H1 (cell line): ENCODE results near the gene CYB561. TPM values are rescaled to one million over a fixed set of nuclear protein-coding genes. Genes with fewer than 3 reads are reported as not detected.
A peak's percentile ranks its signal among the peaks of the same experiment; 100 is the strongest.

Experiments used
- CTCF ChIA-PET: fragments of 300-600 bp; sonication (Branson Sonifier 250); formaldehyde crosslinking; loops from one replicate; lab custom pipeline; 2021; ENCODE audit not compliant: partially characterized antibody; lab: Charles Lee
- POLR2A ChIA-PET: fragments of 300-600 bp; sonication (Branson Sonifier 250); formaldehyde crosslinking; loops from one replicate; lab custom pipeline; 2021; ENCODE audit warnings: inconsistent platforms; ENCODE audit not compliant: partially characterized antibody; lab: Charles Lee
- DNase-seq, 2 experiments: peaks; one replicate each; pipeline versions ENCODE4 v3.0.0 to v3.0.0-alpha.2; 2010 to 2022; ENCODE audit warnings: low spot score in 2 of 2, low read depth in 1 of 2, mixed read lengths in 1 of 2
- FAIRE-seq: peaks from 2 replicates; lab custom pipeline; 2011; peaks lifted over from hg19 to GRCh38; lab: Jason Lieb, UNC
- H2AFZ ChIP-seq: 2 replicates; pipeline ENCODE4 v1.8.1; 2012; ENCODE audit warnings: low read length, inconsistent platforms
- H2AK5ac ChIP-seq: 2 replicates; pipeline ENCODE4 v1.6.1; 2013; ENCODE audit warnings: low read depth, low read length
- H2BK120ac ChIP-seq: replicated peaks from 2 replicates; pipeline ENCODE3; 2013; ENCODE audit warnings: low read depth, low read length, inconsistent platforms
- H2BK12ac ChIP-seq: 2 replicates; pipeline ENCODE4 v1.6.1; 2013; ENCODE audit warnings: low read depth, low read length
- H2BK15ac ChIP-seq: 2 replicates; pipeline ENCODE4 v1.6.1; 2013; ENCODE audit warnings: low read length
- H2BK20ac ChIP-seq: 2 replicates; pipeline ENCODE4 v1.6.1; 2013; ENCODE audit warnings: low read length
- H2BK5ac ChIP-seq: 2 replicates; pipeline ENCODE4 v1.6.1; 2013; ENCODE audit warnings: low read depth, low read length
- H3K14ac ChIP-seq: 2 replicates; pipeline ENCODE4 v1.6.1; 2013; ENCODE audit warnings: inconsistent platforms; ENCODE audit not compliant: insufficient read length
- H3K18ac ChIP-seq: 2 replicates; pipeline ENCODE4 v1.6.1; 2013; ENCODE audit warnings: low read length; ENCODE audit errors: extremely low read depth
- H3K23ac ChIP-seq: 2 replicates; pipeline ENCODE4 v1.6.1; 2013; ENCODE audit warnings: inconsistent platforms; ENCODE audit not compliant: insufficient read length
- H3K23me2 ChIP-seq: 2 replicates; pipeline ENCODE4 v1.6.1; 2013; ENCODE audit warnings: low read depth, low read length
- H3K27ac ChIP-seq: 2 replicates; pipeline ENCODE4 v1.6.1; 2011; ENCODE audit warnings: low read depth, low read length, inconsistent platforms
- H3K27me3 ChIP-seq, 4 experiments: replicated peaks in 1 of 4; 1 replicate in 1 of 4; 2 replicates in 3 of 4; pipeline versions ENCODE4 v1.6.1 to v1.8.1; 2011 to 2013; ENCODE audit warnings: low read length in 3 of 4, mild to moderate bottlenecking in 3 of 4, inconsistent platforms in 2 of 4, mixed read lengths in 2 of 4, moderate library complexity in 1 of 4; ENCODE audit not compliant: control insufficient read depth in 3 of 4, insufficient read depth in 3 of 4; ENCODE audit errors: extremely low read depth in 1 of 4
- H3K36me3 ChIP-seq, 4 experiments: 2 replicates each; pipeline versions ENCODE4 v1.6.1 to v1.8.1; 2011 to 2013; ENCODE audit warnings: mild to moderate bottlenecking in 4 of 4, low read length in 3 of 4, moderate library complexity in 2 of 4, control low read depth in 1 of 4, inconsistent platforms in 1 of 4; ENCODE audit not compliant: insufficient read depth in 4 of 4, control insufficient read depth in 2 of 4
- H3K4ac ChIP-seq: replicated peaks from 2 replicates; pipeline ENCODE3; 2013; ENCODE audit warnings: low read length, low read depth, mixed read lengths, inconsistent platforms; ENCODE audit not compliant: insufficient read length
- H3K4me1 ChIP-seq, 4 experiments: replicated peaks in 1 of 4; 1 replicate in 1 of 4; 2 replicates in 3 of 4; pipeline versions ENCODE4 v1.6.1 to v1.8.1; 2011 to 2013; ENCODE audit warnings: low read length in 3 of 4, inconsistent platforms in 2 of 4, mixed read lengths in 1 of 4; ENCODE audit not compliant: insufficient read depth in 4 of 4, control insufficient read depth in 3 of 4
- H3K4me2 ChIP-seq, 2 experiments: 2 replicates each; pipeline versions ENCODE4 v1.6.1 to v1.8.1; 2011 to 2013; ENCODE audit warnings: low read depth in 2 of 2, low read length in 2 of 2, control low read depth in 1 of 2, inconsistent platforms in 1 of 2, mild to moderate bottlenecking in 1 of 2; ENCODE audit not compliant: insufficient read depth in 1 of 2
- H3K4me3 ChIP-seq, 4 experiments: fragments of 200-600, 300-600 bp in 1 of 4; sonication (generic), shearing (Covaris generic), sonication (Bioruptor Twin) in 1 of 4; 2 replicates each; pipeline versions ENCODE4 v1.5.1 to v1.8.1; 2011 to 2016; ENCODE audit warnings: low read length in 4 of 4, low read depth in 3 of 4, control low read depth in 2 of 4, inconsistent platforms in 2 of 4, mild to moderate bottlenecking in 2 of 4, mixed read lengths in 1 of 4, moderate library complexity in 1 of 4; ENCODE audit not compliant: insufficient read depth in 2 of 4; ENCODE audit errors: extremely low read depth in 1 of 4
- H3K56ac ChIP-seq: replicated peaks from 2 replicates; pipeline ENCODE3; 2013; ENCODE audit warnings: low read depth, mild to moderate bottlenecking, mixed read lengths, low read length, inconsistent platforms; ENCODE audit not compliant: insufficient read length
- H3K79me1 ChIP-seq: 2 replicates; pipeline ENCODE4 v1.6.1; 2013; ENCODE audit warnings: low read depth, low read length, control low read depth
- H3K79me2 ChIP-seq, 2 experiments: 2 replicates each; pipeline versions ENCODE4 v1.6.1 to v1.8.1; 2012 to 2013; ENCODE audit warnings: low read length in 2 of 2, mild to moderate bottlenecking in 2 of 2, inconsistent platforms in 1 of 2; ENCODE audit not compliant: insufficient read depth in 2 of 2, control insufficient read depth in 1 of 2
- H3K9ac ChIP-seq, 4 experiments: replicated peaks in 1 of 4; 1 replicate in 1 of 4; 2 replicates in 3 of 4; pipeline versions ENCODE4 v1.6.1 to v1.8.1; 2011 to 2013; ENCODE audit warnings: low read depth in 3 of 4, low read length in 3 of 4, control low read depth in 2 of 4, mild to moderate bottlenecking in 2 of 4, moderate library complexity in 2 of 4, inconsistent platforms in 1 of 4; ENCODE audit errors: extremely low read depth in 1 of 4
- H3K9me3 ChIP-seq, 2 experiments: 2 replicates each; pipeline versions ENCODE4 v1.6.1 to v1.8.1; 2012 to 2013; ENCODE audit warnings: mild to moderate bottlenecking in 2 of 2, moderate library complexity in 2 of 2, control low read depth in 1 of 2, inconsistent platforms in 1 of 2, low read depth in 1 of 2, low read length in 1 of 2, mixed read lengths in 1 of 2; ENCODE audit not compliant: insufficient read depth in 2 of 2
- H4K20me1 ChIP-seq, 2 experiments: replicated peaks in 1 of 2; 2 replicates each; pipeline versions ENCODE3 to v1.8.1; 2011 to 2013; ENCODE audit warnings: inconsistent platforms in 2 of 2, low read length in 2 of 2, mild to moderate bottlenecking in 1 of 2; ENCODE audit not compliant: insufficient read depth in 2 of 2, control insufficient read depth in 1 of 2
- H4K5ac ChIP-seq: 2 replicates; pipeline ENCODE4 v1.6.1; 2013; ENCODE audit warnings: low read length, low read depth, mixed read lengths, inconsistent platforms; ENCODE audit not compliant: insufficient read length
- H4K8ac ChIP-seq: 2 replicates; pipeline ENCODE4 v1.8.0; 2013; ENCODE audit warnings: mild to moderate bottlenecking, moderate library complexity, low read length, inconsistent platforms; ENCODE audit not compliant: insufficient read depth; ENCODE audit errors: extremely low read depth
- H4K91ac ChIP-seq: replicated peaks from 2 replicates; pipeline ENCODE3; 2013; ENCODE audit warnings: low read length, mixed read lengths, inconsistent platforms; ENCODE audit not compliant: insufficient read length
- FOSL1 ChIP-seq: IDR thresholded peaks from 2 replicates; pipeline ENCODE4 v1.6.1; 2011; ENCODE audit warnings: mild to moderate bottlenecking, low read depth, low read length, moderate library complexity; ENCODE audit not compliant: insufficient read depth
- RAD21 ChIP-seq, 2 experiments: IDR thresholded peaks in 1 of 2; conservative IDR thresholded peaks in 1 of 2; 2 replicates each; pipeline ENCODE4 v1.6.1; 2011; ENCODE audit warnings: low read depth in 2 of 2, low read length in 2 of 2, improper control_type of control experiment in 1 of 2, inconsistent platforms in 1 of 2, mild to moderate bottlenecking in 1 of 2, moderate library complexity in 1 of 2
- SP1 ChIP-seq: IDR thresholded peaks from 2 replicates; pipeline ENCODE4 v1.6.1; 2011; ENCODE audit warnings: low read depth, low read length
- WGBS, 2 experiments: shearing (Covaris generic) in 1 of 2; methylation state at CpG; one replicate each; pipeline versions ENCODE4 v1.1.6 to v1.1.7; 2013 to 2015; ENCODE audit warnings: low lambda C conversion rate in 2 of 2, mixed read lengths in 2 of 2, inconsistent platforms in 1 of 2, low coverage in 1 of 2, missing lambda C conversion rate in 1 of 2; ENCODE audit not compliant: insufficient replicate concordance in 2 of 2, insufficient coverage in 1 of 2, insufficient read length in 1 of 2; ENCODE audit errors: extremely low coverage in 1 of 2, missing lambda C conversion rate in 1 of 2; 5-methylcytosine and 5-hydroxymethylcytosine counted together
- polyA plus RNA-seq, 7 experiments: library from polyadenylated mRNA; depleted of rRNA in 3 of 7; stranded (reverse) in 5 of 7; unstranded in 2 of 7; fragments of >200 nt in 5 of 7; fragments of 200-250 nt in 2 of 7; gene quantifications; 1 replicate in 5 of 7; 2 replicates in 1 of 7; 4 replicates in 1 of 7; pipeline versions ENCODE4 v1.2.1 to v1.2.3, GENCODE V29; 2011 to 2013; ENCODE audit warnings: missing spikeins in 2 of 7, mixed read lengths in 2 of 7
- total RNA-seq: library from RNA; stranded (reverse); fragmentation: NEBNext Ultra II Directional; extraction: Animal tissue kit (Norgen Biotek cat#: 25700); gene quantifications from 2 replicates; pipeline ENCODE4 v1.2.1, GENCODE V29; 2021
- TF ChIP-seq, protein P1 (sequence below), 3 experiments: IDR thresholded peaks; 1 replicate in 2 of 3; 2 replicates in 1 of 3; pipeline versions ENCODE4 v1.5.1 to v1.6.1; 2011; ENCODE audit warnings: low read length in 3 of 3, mild to moderate bottlenecking in 3 of 3, inconsistent platforms in 2 of 3, low read depth in 1 of 3, moderate library complexity in 1 of 3; ENCODE audit not compliant: insufficient read depth in 1 of 3; ENCODE audit errors: control extremely low read depth in 1 of 3

The CYB561 gene
- total and polyA plus RNA-seq, 2 of the 8 experiments (the other 6 are each of a cell fraction or from before 2014, with no cell fraction given) = 19.7 to 23.4 TPM

DNA sequence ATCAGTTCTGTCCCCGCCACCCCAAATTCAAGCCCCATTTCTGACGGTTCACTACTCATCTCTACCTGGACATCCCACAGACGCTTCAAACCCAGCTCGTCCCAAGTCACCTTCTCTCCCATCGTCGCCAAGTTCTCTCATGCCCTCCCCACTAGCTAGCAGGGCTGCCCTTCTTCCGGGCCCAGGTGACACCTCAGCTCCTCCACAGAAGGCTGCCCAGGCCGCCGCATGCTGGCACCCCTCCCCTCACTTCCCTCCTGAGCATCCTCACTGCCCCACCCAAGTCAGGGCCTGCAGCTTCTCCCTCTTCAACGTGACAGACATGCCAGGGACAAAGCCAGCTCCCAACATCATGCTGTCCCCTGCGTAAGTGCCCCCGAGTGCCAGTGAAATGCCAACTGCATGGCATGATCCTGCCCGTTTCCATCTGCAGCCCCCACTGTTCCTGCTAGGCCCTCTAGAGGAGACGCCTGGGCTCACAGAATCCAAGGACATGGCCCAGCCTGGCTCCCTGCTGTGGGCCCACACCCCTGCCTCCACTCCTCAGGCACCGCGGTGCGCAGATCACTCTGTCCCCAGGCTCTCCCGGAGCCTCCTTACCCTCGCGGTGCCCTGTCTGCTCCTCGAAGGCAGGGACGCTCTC is 5.9 kb downstream of the CYB561 start:
- Histone ChIP-seq H2BK15ac (no peak overlapping the region), H3K4me2 (no peak overlapping the region), H3K23me2 (no peaks in the 10 kb centered on the region; the same call in 1 of the 2 replicates)
- TF ChIP-seq SP1 = no peak
- TF ChIP-seq FOSL1 = no peak
- TF ChIP-seq, protein P1, sequence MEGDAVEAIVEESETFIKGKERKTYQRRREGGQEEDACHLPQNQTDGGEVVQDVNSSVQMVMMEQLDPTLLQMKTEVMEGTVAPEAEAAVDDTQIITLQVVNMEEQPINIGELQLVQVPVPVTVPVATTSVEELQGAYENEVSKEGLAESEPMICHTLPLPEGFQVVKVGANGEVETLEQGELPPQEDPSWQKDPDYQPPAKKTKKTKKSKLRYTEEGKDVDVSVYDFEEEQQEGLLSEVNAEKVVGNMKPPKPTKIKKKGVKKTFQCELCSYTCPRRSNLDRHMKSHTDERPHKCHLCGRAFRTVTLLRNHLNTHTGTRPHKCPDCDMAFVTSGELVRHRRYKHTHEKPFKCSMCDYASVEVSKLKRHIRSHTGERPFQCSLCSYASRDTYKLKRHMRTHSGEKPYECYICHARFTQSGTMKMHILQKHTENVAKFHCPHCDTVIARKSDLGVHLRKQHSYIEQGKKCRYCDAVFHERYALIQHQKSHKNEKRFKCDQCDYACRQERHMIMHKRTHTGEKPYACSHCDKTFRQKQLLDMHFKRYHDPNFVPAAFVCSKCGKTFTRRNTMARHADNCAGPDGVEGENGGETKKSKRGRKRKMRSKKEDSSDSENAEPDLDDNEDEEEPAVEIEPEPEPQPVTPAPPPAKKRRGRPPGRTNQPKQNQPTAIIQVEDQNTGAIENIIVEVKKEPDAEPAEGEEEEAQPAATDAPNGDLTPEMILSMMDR (IDR thresholded peaks at IDR 0.05; ENCODE audit: control extremely low read depth in 1 of 3, insufficient read depth in 1 of 3, low read depth in 1 of 3, low read length in 3 of 3) = peak; percentile 19 to 27 (median 23); a peak in 3 of 4 replicates
- peak in 1 of 2 experiments; percentile 15; a peak in 1 of 4 replicates for TF ChIP-seq RAD21 (IDR thresholded peaks at IDR 0.05 in 1 of 2, conservative IDR thresholded peaks at IDR 0.05 in 1 of 2; ENCODE audit: low read depth in 2 of 2, low read length in 2 of 2)
- TF ChIP-seq, all 59 proteins: peak for 2
- Histone ChIP-seq H3K23ac (no peak overlapping the region), H3K4me3 (no peak overlapping the region), H3K4me1 (peaks cover 0 to 21% (median 7%) of the 10 kb centered on the region in 4 experiments; a peak in 5 of 7 replicates), H2BK5ac (no peak overlapping the region; the same call in 1 of the 2 replicates), H3K79me2 (no peaks in the 10 kb centered on the region), H2BK20ac (no peak overlapping the region), H3K9ac (no peak overlapping the region), H3K27me3 (peaks cover 0 to 3% (median 0%) of the 10 kb centered on the region in 4 experiments; a peak in 1 of 7 replicates), H3K27ac (no peak overlapping the region), H3K18ac (no peak overlapping the region), H2AK5ac (no peak overlapping the region), H2AFZ (no peak overlapping the region), H4K8ac (peak overlapping the region; percentile 1; the same call in 1 of the 2 replicates), H3K56ac (no peak overlapping the region), H4K20me1 (peaks cover 0 to 2% of the 10 kb centered on the region in 2 experiments), H2BK120ac (no peak overlapping the region), H3K9me3 (no peaks in the 10 kb centered on the region), H4K5ac (no peak overlapping the region), H4K91ac (no peak overlapping the region), H3K79me1 (peaks cover 6% of the 10 kb centered on the region; the same call in 1 of the 2 replicates), H2BK12ac (no peak overlapping the region), H3K4ac (no peak overlapping the region), H3K36me3 (no peaks in the 10 kb centered on the region), H3K14ac (no peak overlapping the region)
- no peak for DNase-seq
- CTCF ChIA-PET = interaction anchor here (1.1 to 29.0 kb wide), 8 partner anchors 8 to 172 kb away, joined by 3 to 758 read pairs (median 6); partner anchors contain the start of gene ACE
- WGBS, 2 experiments = 83% methylated on average over 22 of the region's 22 CpGs; no CpG with 5 or more reads in 1 of the 2 experiments
- POLR2A ChIA-PET = interaction anchor here (0.5 kb wide), 1 partner anchor 8 kb away, joined by 3 read pairs; no protein-coding TSS in a partner anchor
- no peak for FAIRE-seq
